SK-N-MC (cell line): Measurements from ENCODE around the gene PRKAB1.

Source experiments
- DNase-seq: peaks from one replicate; pipeline ENCODE4 v3.0.0-alpha.2; 2011; ENCODE audit warnings: low read depth, low spot score
- H3K27ac ChIP-seq: fragments of 200-600 bp; sonication (generic); 2 replicates; pipeline ENCODE4 v1.5.1; 2016; ENCODE audit warnings: mixed run types
- H3K36me3 ChIP-seq: fragments of 200-600 bp; sonication (generic); 2 replicates; pipeline ENCODE4 v1.6.1; 2017; ENCODE audit warnings: antibody characterized with exemption, low read length, mixed read lengths; ENCODE audit not compliant: insufficient read depth
- H3K4me3 ChIP-seq: fragments of 200-600 bp; sonication (generic); 2 replicates; pipeline ENCODE4 v1.5.1; 2016
- H3K9ac ChIP-seq: fragments of 200-600 bp; sonication (generic); 2 replicates; pipeline ENCODE4 v1.8.0; 2017; ENCODE audit warnings: mixed run types, mixed read lengths; ENCODE audit not compliant: insufficient read length
- H3K9me3 ChIP-seq: fragments of 200-600 bp; sonication (generic); 2 replicates; pipeline ENCODE4 v1.6.1; 2017; ENCODE audit warnings: low read depth, mild to moderate bottlenecking, antibody characterized with exemption, low read length, moderate library complexity, mixed read lengths
- EZH2 ChIP-seq: fragments of 200-600 bp; sonication (generic); IDR thresholded peaks from one replicate; pipeline ENCODE4 v1.6.1; 2017; ENCODE audit warnings: antibody characterized with exemption
- FOXP2 ChIP-seq: optimal IDR thresholded peaks from 2 replicates; pipeline ENCODE3; 2011; ENCODE audit warnings: mild to moderate bottlenecking, moderate library complexity; ENCODE audit not compliant: insufficient read depth; ENCODE audit errors: extremely low read length, control extremely low read depth
- POLR2AphosphoS5 ChIP-seq: IDR thresholded peaks from 2 replicates; pipeline ENCODE4 v1.6.1; 2012; ENCODE audit warnings: mild to moderate bottlenecking, low read depth, low read length, borderline replicate concordance

The PRKAB1 gene

DNA sequence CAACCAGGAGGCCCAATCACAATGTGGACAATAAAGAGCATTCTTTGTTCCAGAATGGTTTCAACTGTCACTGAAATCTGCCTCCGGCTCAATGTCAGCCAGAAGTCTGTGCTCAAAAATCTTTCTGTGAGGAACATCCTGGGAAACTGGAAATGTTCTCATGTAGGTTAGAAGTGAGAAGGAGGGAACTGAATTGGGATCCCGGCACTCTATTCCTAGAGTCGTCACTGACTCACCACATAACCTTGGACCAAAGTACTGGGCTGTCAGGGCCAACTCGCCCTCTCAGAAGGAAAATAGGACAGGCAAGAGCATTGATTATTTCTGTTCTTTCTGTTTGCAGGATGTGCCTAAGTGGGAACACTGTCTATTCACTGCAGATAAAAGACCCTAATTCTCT is 57.6 kb downstream of the PRKAB1 start:
- Histone ChIP-seq H3K36me3 (peaks cover 9% of the 10 kb centered on the region; the same call in 1 of the 2 replicates), H3K27ac (no peak overlapping the region)
- TF ChIP-seq POLR2AphosphoS5 (no peak), EZH2 (no peak), FOXP2 (no peak)

DNA sequence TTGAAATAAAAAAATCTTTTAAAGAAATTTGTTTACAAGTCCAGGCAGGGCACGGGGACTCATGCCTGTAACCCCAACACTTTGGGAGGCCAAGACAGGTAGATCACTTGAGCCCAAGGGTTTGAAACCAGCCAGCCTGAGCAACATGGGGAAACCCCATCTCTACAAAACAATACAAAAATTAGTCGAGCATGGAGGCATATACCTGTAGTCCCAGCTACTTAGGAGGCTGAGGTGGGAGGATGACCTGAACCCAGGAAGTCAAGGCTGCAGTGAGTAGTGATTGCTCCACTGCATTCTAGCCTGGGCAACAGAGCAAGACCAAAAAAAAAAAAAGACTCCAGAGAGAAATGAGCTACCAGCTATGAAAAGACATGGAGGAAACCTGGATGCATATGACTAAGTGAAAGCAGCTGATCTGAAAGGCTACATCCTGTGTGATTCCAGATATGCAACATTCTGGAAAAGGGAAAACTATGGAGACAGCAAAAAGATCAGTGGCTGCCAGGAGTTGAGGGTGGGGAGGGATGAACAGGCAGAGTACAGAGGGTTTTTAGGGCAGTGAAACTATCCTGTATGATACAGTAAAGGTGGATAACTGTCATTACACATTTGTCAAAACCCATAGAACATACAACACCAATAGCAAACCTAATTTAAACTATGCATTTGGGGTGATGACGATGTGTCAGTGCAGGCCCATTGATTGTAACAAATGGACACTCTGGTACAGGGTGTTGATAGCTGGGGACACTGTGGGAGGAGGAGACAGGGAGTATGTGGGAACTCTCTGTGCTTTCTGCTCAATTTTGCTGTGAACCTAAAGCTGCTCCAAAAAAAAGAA is 59.9 kb downstream of the PRKAB1 start:
- no peak for DNase-seq
- H3K9ac ChIP-seq = no peak overlapping the region
- H3K9me3 ChIP-seq = no peaks in the 10 kb centered on the region
- no peak overlapping the region for H3K4me3 ChIP-seq
- TF ChIP-seq FOXP2 = no peak
- no peak overlapping the region for H3K27ac ChIP-seq
- peaks cover 14% of the 10 kb centered on the region; the same call in 1 of the 2 replicates for H3K36me3 ChIP-seq

More for the DNA sequence above, 57.6 kb downstream of the PRKAB1 start:
- Histone ChIP-seq H3K9ac (no peak overlapping the region), H3K9me3 (no peaks in the 10 kb centered on the region), H3K4me3 (no peak overlapping the region)
- DNase-seq = no peak

DNA sequence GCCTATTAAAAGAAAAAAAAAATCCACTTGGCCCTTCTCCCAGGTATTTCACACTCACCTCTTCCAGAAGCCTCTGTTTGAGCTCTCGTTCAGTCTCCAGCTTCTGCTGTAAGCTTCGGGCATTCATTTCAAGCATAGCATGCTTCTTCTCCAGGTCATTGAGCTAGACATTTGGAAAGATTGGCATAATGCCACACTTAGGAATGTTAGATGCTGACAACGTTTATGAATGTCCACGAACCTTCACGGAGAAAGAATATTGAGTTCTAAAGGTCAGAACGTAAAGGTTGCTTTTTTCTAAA is 60.5 kb downstream of the PRKAB1 start:
- no peak overlapping the region for H3K4me3 ChIP-seq
- TF ChIP-seq FOXP2 (no peak), POLR2AphosphoS5 (no peak), EZH2 (no peak)
- H3K9ac ChIP-seq = no peak overlapping the region
- no peak for DNase-seq
- H3K27ac ChIP-seq = no peak overlapping the region
- H3K36me3 ChIP-seq = peaks cover 15% of the 10 kb centered on the region; the same call in 1 of the 2 replicates
- no peaks in the 10 kb centered on the region for H3K9me3 ChIP-seq

GRCh38 chr12:119729871-119730270 is 61.9 kb downstream of the PRKAB1 start:
- peaks cover 27% of the 10 kb centered on the region; the same call in 1 of the 2 replicates for H3K36me3 ChIP-seq
- TF ChIP-seq FOXP2 (no peak), EZH2 (no peak), POLR2AphosphoS5 (no peak)

GRCh38 chr12:119730381-119730780 is 62.4 kb downstream of the PRKAB1 start:
- no peak overlapping the region for H3K27ac ChIP-seq
- DNase-seq = no peak
- no peak overlapping the region for H3K9ac ChIP-seq
- no peak overlapping the region for H3K4me3 ChIP-seq
- H3K9me3 ChIP-seq = no peaks in the 10 kb centered on the region
- TF ChIP-seq FOXP2 (no peak), EZH2 (no peak), POLR2AphosphoS5 (no peak)
- H3K36me3 ChIP-seq = peaks cover 31% of the 10 kb centered on the region; the same call in 1 of the 2 replicates

More at GRCh38 chr12:119729871-119730270, 61.9 kb downstream of the PRKAB1 start:
- Histone ChIP-seq H3K9me3 (no peaks in the 10 kb centered on the region), H3K27ac (no peak overlapping the region), H3K9ac (no peak overlapping the region), H3K4me3 (no peak overlapping the region)
- DNase-seq = no peak
